CD14-positive monocyte (primary cell): Measurements from ENCODE around the gene CCNY. TPM values are rescaled to one million over a fixed set of nuclear protein-coding genes. Genes with fewer than 3 reads are reported as not detected.
A peak's percentile ranks its signal among the peaks of the same experiment; 100 is the strongest.

Experiments used
- DNase-seq, 3 donors: peaks; one replicate each; pipeline ENCODE4 v3.0.0-alpha.2; 2011 to 2022
- H2AFZ ChIP-seq: 2 replicates; pipeline ENCODE4 v1.6.0; 2012; ENCODE audit warnings: mild to moderate bottlenecking, low read depth, low read length, inconsistent platforms; ENCODE audit not compliant: insufficient read depth, poor library complexity, severe bottlenecking
- H3K27ac ChIP-seq, 2 donors: 1 replicate in 1 of 2; 2 replicates in 1 of 2; pipeline ENCODE4 v1.5.1; 2012 to 2013; ENCODE audit warnings: low read length in 2 of 2, control low read depth in 1 of 2, inconsistent platforms in 1 of 2, low read depth in 1 of 2, mild to moderate bottlenecking in 1 of 2
- H3K27me3 ChIP-seq, 2 donors: one replicate each; pipeline versions ENCODE4 v1.6.0 to v1.6.1; 2011 to 2013; ENCODE audit warnings: low read length in 2 of 2; ENCODE audit not compliant: control insufficient read depth in 2 of 2, insufficient read depth in 2 of 2
- H3K36me3 ChIP-seq, 2 donors: replicated peaks in 1 of 2; 1 replicate in 1 of 2; 2 replicates in 1 of 2; pipeline versions ENCODE4 v1.5.1 to v1.6.1; 2012 to 2013; ENCODE audit warnings: low read length in 2 of 2, control low read depth in 1 of 2, inconsistent platforms in 1 of 2, mild to moderate bottlenecking in 1 of 2; ENCODE audit not compliant: insufficient read depth in 2 of 2, control insufficient read depth in 1 of 2
- H3K4me1 ChIP-seq, 2 donors: 1 replicate in 1 of 2; 2 replicates in 1 of 2; pipeline versions ENCODE4 v1.5.1 to v1.6.1; 2012 to 2013; ENCODE audit warnings: low read length in 2 of 2, control low read depth in 1 of 2, inconsistent platforms in 1 of 2, mild to moderate bottlenecking in 1 of 2, moderate library complexity in 1 of 2; ENCODE audit not compliant: insufficient read depth in 2 of 2, control insufficient read depth in 1 of 2
- H3K4me2 ChIP-seq: replicated peaks from 2 replicates; pipeline ENCODE3; 2012; ENCODE audit warnings: low read length, moderate library complexity, mild to moderate bottlenecking; ENCODE audit not compliant: poor library complexity, severe bottlenecking; ENCODE audit errors: extremely low read depth
- H3K4me3 ChIP-seq, 3 experiments: fragments of 200-600 bp in 1 of 3; sonication (generic) in 1 of 3; replicated peaks in 1 of 3; 1 replicate in 2 of 3; 2 replicates in 1 of 3; pipeline ENCODE4 v1.5.1; 2011 to 2013; ENCODE audit warnings: low read length in 3 of 3, mild to moderate bottlenecking in 3 of 3, control low read depth in 2 of 3, low read depth in 2 of 3, inconsistent platforms in 1 of 3, moderate library complexity in 1 of 3
- H3K79me2 ChIP-seq: 2 replicates; pipeline ENCODE4 v1.6.0; 2012; ENCODE audit warnings: mild to moderate bottlenecking, control low read depth, inconsistent platforms, low read length, moderate library complexity; ENCODE audit not compliant: insufficient read depth
- H3K9ac ChIP-seq: 2 replicates; pipeline ENCODE4 v1.6.0; 2017; ENCODE audit warnings: low read length, mild to moderate bottlenecking; ENCODE audit not compliant: insufficient read depth, poor library complexity, severe bottlenecking
- H3K9me3 ChIP-seq, 2 donors: replicated peaks in 1 of 2; 1 replicate in 1 of 2; 2 replicates in 1 of 2; pipeline versions ENCODE4 v1.5.1 to v1.6.1; 2012 to 2013; ENCODE audit warnings: low read length in 2 of 2, control low read depth in 1 of 2; ENCODE audit not compliant: control insufficient read depth in 1 of 2, insufficient read depth in 1 of 2
- H4K20me1 ChIP-seq: 2 replicates; pipeline ENCODE4 v1.6.0; 2012; ENCODE audit warnings: mild to moderate bottlenecking, low read length, control low read depth, moderate library complexity; ENCODE audit not compliant: insufficient read depth
- H3K27ac Mint-ChIP-seq, 7 donors: one replicate each; pipeline ENCODE4 v1.8.0; 2020; ENCODE audit warnings: mild to moderate bottlenecking in 7 of 7, mixed read lengths in 7 of 7, moderate library complexity in 6 of 7, inconsistent platforms in 2 of 7
- H3K27me3 Mint-ChIP-seq, 3 donors: one replicate each; pipeline ENCODE4 v1.8.0; 2021 to 2022; ENCODE audit warnings: low read depth in 3 of 3, mild to moderate bottlenecking in 3 of 3, mixed read lengths in 3 of 3, moderate library complexity in 3 of 3, inconsistent platforms in 1 of 3
- H3K36me3 Mint-ChIP-seq, 2 donors: one replicate each; pipeline ENCODE4 v1.8.0; 2020; ENCODE audit warnings: mixed read lengths in 2 of 2, inconsistent platforms in 1 of 2, mild to moderate bottlenecking in 1 of 2
- H3K4me1 Mint-ChIP-seq: one replicate; pipeline ENCODE4 v1.8.0; 2020; ENCODE audit warnings: mild to moderate bottlenecking, mixed read lengths
- H3K4me3 Mint-ChIP-seq, 2 donors: one replicate each; pipeline ENCODE4 v1.8.0; 2020; ENCODE audit warnings: mild to moderate bottlenecking in 2 of 2, mixed read lengths in 2 of 2, moderate library complexity in 1 of 2
- H3K9me3 Mint-ChIP-seq, 7 donors: one replicate each; pipeline ENCODE4 v1.8.0; 2020 to 2022; ENCODE audit warnings: mixed read lengths in 7 of 7, mild to moderate bottlenecking in 6 of 7, moderate library complexity in 6 of 7, inconsistent platforms in 2 of 7
- WGBS: methylation state at CpG from one replicate; pipeline ENCODE4 v1.1.5; 2013; ENCODE audit warnings: missing lambda C conversion rate; ENCODE audit not compliant: insufficient coverage; 5-methylcytosine and 5-hydroxymethylcytosine counted together
- intact Hi-C, 2 donors: fragments of 100-400 bp; cut with micrococcal nuclease; formaldehyde crosslinking; loops; one replicate each; pipeline versions ENCODE4 v1.15.0 to v1.15.1; 2023
- polyA plus RNA-seq, 3 donors: library from polyadenylated mRNA; depleted of rRNA in 1 of 3; unstranded in 2 of 3; stranded (reverse) in 1 of 3; fragments of 300-500 nt in 2 of 3; fragments of >200 nt in 1 of 3; fragmentation: Illumina TruSeq in 2 of 3; gene quantifications; 1 replicate in 2 of 3; 2 replicates in 1 of 3; pipeline ENCODE4 v1.2.3, GENCODE V29; 2012 to 2021
- TF ChIP-seq, protein P1 (sequence below): fragments of 200-600 bp; IDR thresholded peaks from one replicate; pipeline ENCODE4 v1.8.0; 2022; ENCODE audit warnings: antibody characterized with exemption, mild to moderate bottlenecking

Gene CCNY
- polyA plus RNA-seq, 3 donors: 39.9 to 116 (median 64.8) TPM

- H3K4me3 ChIP-seq: no peak overlapping the region
- peaks cover 100% of the 10 kb centered on the region for H3K79me2 ChIP-seq
- intact Hi-C loops: no loop called here
- H3K4me1 Mint-ChIP-seq: peaks cover 54% of the 10 kb centered on the region
- H3K27me3 Mint-ChIP-seq: no peaks in the 10 kb centered on the region
- DNase-seq: no peak
- no peak overlapping the region for H3K4me2 ChIP-seq
- H3K9ac ChIP-seq: no peak overlapping the region
- TF ChIP-seq, protein P1, sequence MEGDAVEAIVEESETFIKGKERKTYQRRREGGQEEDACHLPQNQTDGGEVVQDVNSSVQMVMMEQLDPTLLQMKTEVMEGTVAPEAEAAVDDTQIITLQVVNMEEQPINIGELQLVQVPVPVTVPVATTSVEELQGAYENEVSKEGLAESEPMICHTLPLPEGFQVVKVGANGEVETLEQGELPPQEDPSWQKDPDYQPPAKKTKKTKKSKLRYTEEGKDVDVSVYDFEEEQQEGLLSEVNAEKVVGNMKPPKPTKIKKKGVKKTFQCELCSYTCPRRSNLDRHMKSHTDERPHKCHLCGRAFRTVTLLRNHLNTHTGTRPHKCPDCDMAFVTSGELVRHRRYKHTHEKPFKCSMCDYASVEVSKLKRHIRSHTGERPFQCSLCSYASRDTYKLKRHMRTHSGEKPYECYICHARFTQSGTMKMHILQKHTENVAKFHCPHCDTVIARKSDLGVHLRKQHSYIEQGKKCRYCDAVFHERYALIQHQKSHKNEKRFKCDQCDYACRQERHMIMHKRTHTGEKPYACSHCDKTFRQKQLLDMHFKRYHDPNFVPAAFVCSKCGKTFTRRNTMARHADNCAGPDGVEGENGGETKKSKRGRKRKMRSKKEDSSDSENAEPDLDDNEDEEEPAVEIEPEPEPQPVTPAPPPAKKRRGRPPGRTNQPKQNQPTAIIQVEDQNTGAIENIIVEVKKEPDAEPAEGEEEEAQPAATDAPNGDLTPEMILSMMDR: no peak
- H3K27ac ChIP-seq: peak overlapping the region in 1 of 2 donors; percentile 73
- H3K9me3 ChIP-seq: no peaks in the 10 kb centered on the region
- no peak overlapping the region for H2AFZ ChIP-seq
- H4K20me1 ChIP-seq: peaks cover 100% of the 10 kb centered on the region
- no peak overlapping the region for H3K4me3 Mint-ChIP-seq
- H3K27me3 ChIP-seq: no peaks in the 10 kb centered on the region
- no peak overlapping the region for H3K27ac Mint-ChIP-seq
- no peaks in the 10 kb centered on the region for H3K9me3 Mint-ChIP-seq
- peaks cover 0 to 6% of the 10 kb centered on the region in 2 donors for H3K36me3 Mint-ChIP-seq
- peaks cover 37 to 43% of the 10 kb centered on the region in 2 donors for H3K4me1 ChIP-seq
- H3K36me3 ChIP-seq: no peaks in the 10 kb centered on the region
- no CpG with 5 or more reads among the region's 4 CpGs for WGBS
Observed at GRCh38 chr10:35367107-35367859, 31.0 kb downstream of the CCNY start.

DNA sequence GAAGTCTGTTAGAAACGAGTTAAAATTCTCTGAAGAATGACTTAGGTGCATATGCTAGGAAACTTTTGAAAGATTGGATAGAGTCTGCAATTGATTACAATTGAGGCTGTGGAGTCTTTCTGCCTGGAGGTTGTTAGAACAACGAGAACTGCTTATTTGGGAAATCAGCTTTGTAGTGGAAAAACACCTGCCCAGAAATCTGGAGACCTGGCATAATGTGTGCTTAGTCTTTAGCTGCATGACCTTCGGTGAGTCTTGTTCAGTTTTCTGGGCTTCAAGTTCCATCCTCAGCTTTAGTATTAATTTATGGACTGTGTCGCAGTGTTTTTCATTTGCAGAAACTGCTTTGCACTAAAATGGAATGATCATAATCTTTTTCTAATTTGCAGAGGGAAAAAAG, 31.7 kb downstream of the CCNY start:
- 94% methylated on average over 3 of the region's 4 CpGs for WGBS

More for the DNA sequence above, 31.7 kb downstream of the CCNY start:
- intact Hi-C loops: no loop called here
- H3K27me3 Mint-ChIP-seq: no peaks in the 10 kb centered on the region
- no peak for DNase-seq
- peaks cover 100% of the 10 kb centered on the region for H3K79me2 ChIP-seq
- H3K27ac ChIP-seq: peak overlapping the region in 1 of 2 donors; percentile 73
- H3K4me1 Mint-ChIP-seq: peaks cover 61% of the 10 kb centered on the region
- no peak overlapping the region for H3K4me3 Mint-ChIP-seq
- no peak overlapping the region for H3K4me3 ChIP-seq
- no peak overlapping the region for H3K4me2 ChIP-seq
- peaks cover 0 to 4% of the 10 kb centered on the region in 2 donors for H3K36me3 Mint-ChIP-seq
- no peaks in the 10 kb centered on the region for H3K9me3 Mint-ChIP-seq
- no peak overlapping the region for H3K9ac ChIP-seq
- no peak overlapping the region for H2AFZ ChIP-seq
- peaks cover 44 to 50% of the 10 kb centered on the region in 2 donors for H3K4me1 ChIP-seq
- H3K9me3 ChIP-seq: no peaks in the 10 kb centered on the region
- no peaks in the 10 kb centered on the region for H3K27me3 ChIP-seq
- H3K27ac Mint-ChIP-seq: peak overlapping the region in 1 of 7 donors; percentile 35
- no peaks in the 10 kb centered on the region for H3K36me3 ChIP-seq
- peaks cover 100% of the 10 kb centered on the region for H4K20me1 ChIP-seq
- TF ChIP-seq, protein P1: no peak
